H1 (cell line): ENCODE measurements around the gene PDIA2. TPM values are rescaled to one million over a fixed set of nuclear protein-coding genes. Genes with fewer than 3 reads are reported as not detected.

Source experiments
- CTCF ChIA-PET: fragments of 300-600 bp; sonication (Branson Sonifier 250); formaldehyde crosslinking; loops from one replicate; lab custom pipeline; 2021; ENCODE audit not compliant: partially characterized antibody; lab: Charles Lee
- POLR2A ChIA-PET: fragments of 300-600 bp; sonication (Branson Sonifier 250); formaldehyde crosslinking; loops from one replicate; lab custom pipeline; 2021; ENCODE audit warnings: inconsistent platforms; ENCODE audit not compliant: partially characterized antibody; lab: Charles Lee
- DNase-seq, 2 experiments: peaks; one replicate each; pipeline versions ENCODE4 v3.0.0 to v3.0.0-alpha.2; 2010 to 2022; ENCODE audit warnings: low spot score in 2 of 2, low read depth in 1 of 2, mixed read lengths in 1 of 2
- FAIRE-seq: peaks from 2 replicates; lab custom pipeline; 2011; peaks lifted over from hg19 to GRCh38; lab: Jason Lieb, UNC
- H2AFZ ChIP-seq: 2 replicates; pipeline ENCODE4 v1.8.1; 2012; ENCODE audit warnings: low read length, inconsistent platforms
- H2AK5ac ChIP-seq: 2 replicates; pipeline ENCODE4 v1.6.1; 2013; ENCODE audit warnings: low read depth, low read length
- H2BK120ac ChIP-seq: replicated peaks from 2 replicates; pipeline ENCODE3; 2013; ENCODE audit warnings: low read depth, low read length, inconsistent platforms
- H2BK12ac ChIP-seq: 2 replicates; pipeline ENCODE4 v1.6.1; 2013; ENCODE audit warnings: low read depth, low read length
- H2BK15ac ChIP-seq: 2 replicates; pipeline ENCODE4 v1.6.1; 2013; ENCODE audit warnings: low read length
- H2BK20ac ChIP-seq: 2 replicates; pipeline ENCODE4 v1.6.1; 2013; ENCODE audit warnings: low read length
- H2BK5ac ChIP-seq: 2 replicates; pipeline ENCODE4 v1.6.1; 2013; ENCODE audit warnings: low read depth, low read length
- H3K14ac ChIP-seq: 2 replicates; pipeline ENCODE4 v1.6.1; 2013; ENCODE audit warnings: inconsistent platforms; ENCODE audit not compliant: insufficient read length
- H3K18ac ChIP-seq: 2 replicates; pipeline ENCODE4 v1.6.1; 2013; ENCODE audit warnings: low read length; ENCODE audit errors: extremely low read depth
- H3K23ac ChIP-seq: 2 replicates; pipeline ENCODE4 v1.6.1; 2013; ENCODE audit warnings: inconsistent platforms; ENCODE audit not compliant: insufficient read length
- H3K23me2 ChIP-seq: 2 replicates; pipeline ENCODE4 v1.6.1; 2013; ENCODE audit warnings: low read depth, low read length
- H3K27ac ChIP-seq: 2 replicates; pipeline ENCODE4 v1.6.1; 2011; ENCODE audit warnings: low read depth, low read length, inconsistent platforms
- H3K27me3 ChIP-seq, 4 experiments: replicated peaks in 1 of 4; 1 replicate in 1 of 4; 2 replicates in 3 of 4; pipeline versions ENCODE4 v1.6.1 to v1.8.1; 2011 to 2013; ENCODE audit warnings: low read length in 3 of 4, mild to moderate bottlenecking in 3 of 4, inconsistent platforms in 2 of 4, mixed read lengths in 2 of 4, moderate library complexity in 1 of 4; ENCODE audit not compliant: control insufficient read depth in 3 of 4, insufficient read depth in 3 of 4; ENCODE audit errors: extremely low read depth in 1 of 4
- H3K36me3 ChIP-seq, 4 experiments: 2 replicates each; pipeline versions ENCODE4 v1.6.1 to v1.8.1; 2011 to 2013; ENCODE audit warnings: mild to moderate bottlenecking in 4 of 4, low read length in 3 of 4, moderate library complexity in 2 of 4, control low read depth in 1 of 4, inconsistent platforms in 1 of 4; ENCODE audit not compliant: insufficient read depth in 4 of 4, control insufficient read depth in 2 of 4
- H3K4ac ChIP-seq: replicated peaks from 2 replicates; pipeline ENCODE3; 2013; ENCODE audit warnings: low read length, low read depth, mixed read lengths, inconsistent platforms; ENCODE audit not compliant: insufficient read length
- H3K4me1 ChIP-seq, 4 experiments: replicated peaks in 1 of 4; 1 replicate in 1 of 4; 2 replicates in 3 of 4; pipeline versions ENCODE4 v1.6.1 to v1.8.1; 2011 to 2013; ENCODE audit warnings: low read length in 3 of 4, inconsistent platforms in 2 of 4, mixed read lengths in 1 of 4; ENCODE audit not compliant: insufficient read depth in 4 of 4, control insufficient read depth in 3 of 4
- H3K4me2 ChIP-seq, 2 experiments: 2 replicates each; pipeline versions ENCODE4 v1.6.1 to v1.8.1; 2011 to 2013; ENCODE audit warnings: low read depth in 2 of 2, low read length in 2 of 2, control low read depth in 1 of 2, inconsistent platforms in 1 of 2, mild to moderate bottlenecking in 1 of 2; ENCODE audit not compliant: insufficient read depth in 1 of 2
- H3K4me3 ChIP-seq, 4 experiments: fragments of 200-600, 300-600 bp in 1 of 4; sonication (generic), shearing (Covaris generic), sonication (Bioruptor Twin) in 1 of 4; 2 replicates each; pipeline versions ENCODE4 v1.5.1 to v1.8.1; 2011 to 2016; ENCODE audit warnings: low read length in 4 of 4, low read depth in 3 of 4, control low read depth in 2 of 4, inconsistent platforms in 2 of 4, mild to moderate bottlenecking in 2 of 4, mixed read lengths in 1 of 4, moderate library complexity in 1 of 4; ENCODE audit not compliant: insufficient read depth in 2 of 4; ENCODE audit errors: extremely low read depth in 1 of 4
- H3K56ac ChIP-seq: replicated peaks from 2 replicates; pipeline ENCODE3; 2013; ENCODE audit warnings: low read depth, mild to moderate bottlenecking, mixed read lengths, low read length, inconsistent platforms; ENCODE audit not compliant: insufficient read length
- H3K79me1 ChIP-seq: 2 replicates; pipeline ENCODE4 v1.6.1; 2013; ENCODE audit warnings: low read depth, low read length, control low read depth
- H3K79me2 ChIP-seq, 2 experiments: 2 replicates each; pipeline versions ENCODE4 v1.6.1 to v1.8.1; 2012 to 2013; ENCODE audit warnings: low read length in 2 of 2, mild to moderate bottlenecking in 2 of 2, inconsistent platforms in 1 of 2; ENCODE audit not compliant: insufficient read depth in 2 of 2, control insufficient read depth in 1 of 2
- H3K9ac ChIP-seq, 4 experiments: replicated peaks in 1 of 4; 1 replicate in 1 of 4; 2 replicates in 3 of 4; pipeline versions ENCODE4 v1.6.1 to v1.8.1; 2011 to 2013; ENCODE audit warnings: low read depth in 3 of 4, low read length in 3 of 4, control low read depth in 2 of 4, mild to moderate bottlenecking in 2 of 4, moderate library complexity in 2 of 4, inconsistent platforms in 1 of 4; ENCODE audit errors: extremely low read depth in 1 of 4
- H3K9me3 ChIP-seq, 2 experiments: 2 replicates each; pipeline versions ENCODE4 v1.6.1 to v1.8.1; 2012 to 2013; ENCODE audit warnings: mild to moderate bottlenecking in 2 of 2, moderate library complexity in 2 of 2, control low read depth in 1 of 2, inconsistent platforms in 1 of 2, low read depth in 1 of 2, low read length in 1 of 2, mixed read lengths in 1 of 2; ENCODE audit not compliant: insufficient read depth in 2 of 2
- H4K20me1 ChIP-seq, 2 experiments: replicated peaks in 1 of 2; 2 replicates each; pipeline versions ENCODE3 to v1.8.1; 2011 to 2013; ENCODE audit warnings: inconsistent platforms in 2 of 2, low read length in 2 of 2, mild to moderate bottlenecking in 1 of 2; ENCODE audit not compliant: insufficient read depth in 2 of 2, control insufficient read depth in 1 of 2
- H4K5ac ChIP-seq: 2 replicates; pipeline ENCODE4 v1.6.1; 2013; ENCODE audit warnings: low read length, low read depth, mixed read lengths, inconsistent platforms; ENCODE audit not compliant: insufficient read length
- H4K8ac ChIP-seq: 2 replicates; pipeline ENCODE4 v1.8.0; 2013; ENCODE audit warnings: mild to moderate bottlenecking, moderate library complexity, low read length, inconsistent platforms; ENCODE audit not compliant: insufficient read depth; ENCODE audit errors: extremely low read depth
- H4K91ac ChIP-seq: replicated peaks from 2 replicates; pipeline ENCODE3; 2013; ENCODE audit warnings: low read length, mixed read lengths, inconsistent platforms; ENCODE audit not compliant: insufficient read length
- ATF2 ChIP-seq: IDR thresholded peaks from 2 replicates; pipeline ENCODE4 v1.6.1; 2012; ENCODE audit warnings: low read length, inconsistent platforms
- CEBPB ChIP-seq: IDR thresholded peaks from 2 replicates; pipeline ENCODE4 v1.6.1; 2012; ENCODE audit warnings: low read depth, low read length
- CHD1 ChIP-seq: IDR thresholded peaks from 2 replicates; pipeline ENCODE4 v1.6.1; 2012; ENCODE audit warnings: low read depth, low read length, improper control_type of control experiment
- CREB1 ChIP-seq: IDR thresholded peaks from 2 replicates; pipeline ENCODE4 v1.6.1; 2012; ENCODE audit warnings: inconsistent platforms
- JUND ChIP-seq: IDR thresholded peaks from 2 replicates; pipeline ENCODE4 v1.6.1; 2011; ENCODE audit warnings: mild to moderate bottlenecking, improper control_type of control experiment, low read length
- POLR2AphosphoS5 ChIP-seq: IDR thresholded peaks from 2 replicates; pipeline ENCODE4 v1.6.1; 2011; ENCODE audit warnings: low read depth, low read length
- POU5F1 ChIP-seq: IDR thresholded peaks from 2 replicates; pipeline ENCODE4 v1.6.1; 2011; ENCODE audit warnings: low read depth, mild to moderate bottlenecking, low read length, moderate library complexity
- RXRA ChIP-seq: IDR thresholded peaks from 2 replicates; pipeline ENCODE4 v1.6.1; 2011; ENCODE audit warnings: low read depth, mild to moderate bottlenecking, low read length, moderate library complexity; ENCODE audit not compliant: insufficient read depth
- SP1 ChIP-seq: IDR thresholded peaks from 2 replicates; pipeline ENCODE4 v1.6.1; 2011; ENCODE audit warnings: low read depth, low read length
- SP4 ChIP-seq: IDR thresholded peaks from 2 replicates; pipeline ENCODE4 v1.6.1; 2012; ENCODE audit warnings: low read length, inconsistent platforms
- SUZ12 ChIP-seq: fragments of 200-600 bp; sonication (generic); IDR thresholded peaks from 2 replicates; pipeline ENCODE4 v1.6.1; 2012; ENCODE audit warnings: mild to moderate bottlenecking, inconsistent platforms, low read length, moderate library complexity, mixed read lengths
- WGBS, 2 experiments: shearing (Covaris generic) in 1 of 2; methylation state at CpG; one replicate each; pipeline versions ENCODE4 v1.1.6 to v1.1.7; 2013 to 2015; ENCODE audit warnings: low lambda C conversion rate in 2 of 2, mixed read lengths in 2 of 2, inconsistent platforms in 1 of 2, low coverage in 1 of 2, missing lambda C conversion rate in 1 of 2; ENCODE audit not compliant: insufficient replicate concordance in 2 of 2, insufficient coverage in 1 of 2, insufficient read length in 1 of 2; ENCODE audit errors: extremely low coverage in 1 of 2, missing lambda C conversion rate in 1 of 2; 5-methylcytosine and 5-hydroxymethylcytosine counted together
- polyA plus RNA-seq, 7 experiments: library from polyadenylated mRNA; depleted of rRNA in 3 of 7; stranded (reverse) in 5 of 7; unstranded in 2 of 7; fragments of >200 nt in 5 of 7; fragments of 200-250 nt in 2 of 7; gene quantifications; 1 replicate in 5 of 7; 2 replicates in 1 of 7; 4 replicates in 1 of 7; pipeline versions ENCODE4 v1.2.1 to v1.2.3, GENCODE V29; 2011 to 2013; ENCODE audit warnings: missing spikeins in 2 of 7, mixed read lengths in 2 of 7
- total RNA-seq: library from RNA; stranded (reverse); fragmentation: NEBNext Ultra II Directional; extraction: Animal tissue kit (Norgen Biotek cat#: 25700); gene quantifications from 2 replicates; pipeline ENCODE4 v1.2.1, GENCODE V29; 2021

Gene PDIA2
- total and polyA plus RNA-seq, 2 of the 8 experiments (the other 6 are each of a cell fraction or from before 2014, with no cell fraction given), result 0.34 to 0.50 TPM

DNA sequence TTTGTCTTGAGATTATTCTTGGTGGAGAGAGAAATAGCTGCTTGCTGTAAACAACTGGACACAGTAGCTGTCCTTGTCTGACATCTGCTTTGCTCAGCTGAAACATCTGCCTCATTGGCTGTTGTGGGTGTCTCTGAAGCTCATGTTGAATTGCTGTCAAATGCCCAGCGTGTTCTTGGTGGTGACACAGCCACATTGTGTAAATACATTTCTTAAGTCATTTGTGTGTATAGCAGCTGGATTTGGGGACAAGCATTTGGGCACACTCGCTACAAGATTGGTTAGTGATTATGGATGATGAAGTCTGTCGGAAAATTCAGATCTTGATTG, 43.1 kb upstream of the PDIA2 start:
- Histone ChIP-seq H4K5ac (no peak overlapping the region), H3K79me1 (no peaks in the 10 kb centered on the region; the same call in 1 of the 2 replicates), H3K4me2 (no peak overlapping the region), H3K4ac (no peak overlapping the region), H3K56ac (no peak overlapping the region), H3K4me1 (no peaks in the 10 kb centered on the region), H2AFZ (no peak overlapping the region), H2BK120ac (no peak overlapping the region), H3K4me3 (no peak overlapping the region), H4K20me1 (peaks cover 0 to 7% of the 10 kb centered on the region in 2 experiments), H3K27me3 (no peaks in the 10 kb centered on the region), H2BK15ac (no peak overlapping the region), H2BK20ac (no peak overlapping the region), H3K36me3 (no peaks in the 10 kb centered on the region), H3K23me2 (peaks cover 6% of the 10 kb centered on the region), H2BK5ac (no peak overlapping the region), H3K9me3 (no peaks in the 10 kb centered on the region), H3K23ac (no peak overlapping the region), H2BK12ac (no peak overlapping the region), H3K79me2 (peaks cover 0 to 37% of the 10 kb centered on the region in 2 experiments; a peak in 3 of 4 replicates), H3K9ac (no peak overlapping the region; a peak in 1 of 7 replicates), H3K14ac (no peak overlapping the region), H3K27ac (no peak overlapping the region), H4K8ac (no peak overlapping the region), H3K18ac (no peak overlapping the region), H2AK5ac (no peak overlapping the region), H4K91ac (no peak overlapping the region)
- 93% methylated on average over 3 of the region's 3 CpGs; no CpG with 5 or more reads in 1 of the 2 experiments for WGBS, 2 experiments
- no peak for FAIRE-seq
- ChIA-PET POLR2A (interaction anchor here (0.8 to 1.7 kb wide), 4 partner anchors 9 to 91 kb away, joined by 3 to 8 read pairs (median 4); partner anchors contain the start of gene LUC7L), CTCF (interaction anchor here (0.6 to 2.3 kb wide), 6 partner anchors 12 to 1998 kb away, joined by 3 to 6 read pairs (median 3); no protein-coding TSS in a partner anchor)
- no peak for DNase-seq
- no peak for TF ChIP-seq ATF2
- TF ChIP-seq POU5F1, result no peak
- TF ChIP-seq CEBPB, result no peak
- no peak for TF ChIP-seq CREB1
- no peak for TF ChIP-seq SUZ12
- TF ChIP-seq JUND, result no peak
- no peak for TF ChIP-seq SP1
- TF ChIP-seq RXRA, result no peak
- TF ChIP-seq CHD1, result no peak
- no peak for TF ChIP-seq POLR2AphosphoS5
- TF ChIP-seq SP4, result no peak
